H7 (cell line): ENCODE data around the gene NUDT3. TPM values are rescaled to one million over a fixed set of nuclear protein-coding genes. Genes with fewer than 3 reads are reported as not detected.
A peak's percentile ranks its signal among the peaks of the same experiment; 100 is the strongest.

Experiments used
- DNase-seq: peaks from one replicate; pipeline ENCODE4 v3.0.0; 2012
- H3K27me3 ChIP-seq: 2 replicates; pipeline ENCODE4 v1.6.0; 2011; ENCODE audit warnings: mild to moderate bottlenecking, low read length; ENCODE audit not compliant: control insufficient read depth, insufficient read depth
- H3K36me3 ChIP-seq: replicated peaks from 2 replicates; pipeline ENCODE4 v1.5.1; 2011; ENCODE audit warnings: low read length; ENCODE audit not compliant: control insufficient read depth, insufficient read depth
- H3K4me3 ChIP-seq: 2 replicates; pipeline ENCODE4 v1.5.1; 2011; ENCODE audit warnings: low read depth, mild to moderate bottlenecking, control low read depth, low read length, moderate library complexity; ENCODE audit not compliant: insufficient read depth
- total RNA-seq: library from RNA; depleted of rRNA; stranded (reverse); fragments of >200 nt; shearing (Covaris generic); gene quantifications from 2 replicates; pipeline ENCODE4 v1.2.3, GENCODE V29; 2014; rRNA removed

NUDT3 gene
- total RNA-seq = 28.0 and 32.3 TPM in 2 replicates

DNA sequence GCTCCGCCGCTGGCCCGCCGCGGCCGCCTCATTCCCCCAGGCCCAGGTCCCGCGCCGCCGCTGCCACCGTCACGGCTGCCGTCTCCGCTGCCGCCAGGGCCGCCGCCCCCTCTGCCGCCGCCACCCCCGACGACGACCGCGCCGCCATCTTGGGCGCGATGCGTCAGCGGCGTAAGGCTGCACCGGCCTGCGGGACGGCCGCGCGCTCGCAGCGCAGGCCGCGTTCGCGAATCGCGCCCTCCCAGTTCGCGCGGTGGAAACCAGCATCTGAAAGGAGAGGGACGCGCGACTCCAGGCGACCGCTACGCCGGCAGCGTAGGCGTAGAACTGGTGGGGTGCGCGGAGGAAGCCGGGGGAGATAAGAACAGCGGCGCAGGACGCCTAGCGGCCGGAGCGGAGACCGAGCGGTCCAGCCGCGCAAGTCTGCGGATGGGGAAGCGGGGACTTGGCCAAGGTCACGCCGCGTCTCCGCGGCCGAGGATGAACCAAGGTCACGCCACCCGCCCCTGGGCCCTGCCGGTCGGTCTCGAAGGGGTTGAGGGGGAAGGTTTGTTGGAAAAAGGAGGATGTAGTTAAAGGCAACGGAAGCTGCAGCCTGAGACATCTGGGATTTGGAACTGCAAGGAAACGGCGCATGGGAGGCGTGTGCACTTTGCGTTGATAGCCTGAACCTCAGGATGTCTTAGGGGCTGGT lies at the start of gene NUDT3:
NUDT3 (minus strand) TSS at position 173 of the 694 bp plus-strand sequence. CDS start 307 bp downstream, outside the sequence.
- H3K36me3 ChIP-seq = no peaks in the 10 kb centered on the region; the same call in 1 of the 2 replicates

DNA sequence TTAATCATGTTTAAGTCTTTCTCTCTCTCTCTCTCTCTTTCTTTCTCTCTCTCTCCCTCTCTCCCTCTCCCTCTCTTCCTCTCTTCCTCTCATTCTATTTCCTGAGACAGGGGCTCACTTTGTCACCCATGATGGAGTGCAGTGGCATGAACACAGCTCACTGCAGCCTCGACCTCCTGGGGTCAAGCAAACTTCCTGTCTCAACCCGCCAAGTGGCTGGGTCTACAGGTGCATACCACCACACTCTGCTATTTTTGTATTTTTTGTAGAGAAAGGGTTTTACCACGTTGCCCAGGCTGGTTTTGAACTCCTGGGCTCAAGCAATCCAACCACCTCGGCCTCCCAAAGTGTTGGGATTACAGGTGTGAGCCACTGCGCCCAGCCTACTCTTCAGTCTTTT lies 49.1 kb upstream of the NUDT3 start:
- DNase-seq = no peak
- Histone ChIP-seq H3K36me3 (no peaks in the 10 kb centered on the region), H3K4me3 (no peak overlapping the region), H3K27me3 (no peaks in the 10 kb centered on the region)

More for the DNA sequence above, at the start of gene NUDT3:
- DNase-seq = peak; percentile 96
- H3K27me3 ChIP-seq = no peaks in the 10 kb centered on the region
- peak within 1 kb of the TSS; percentile 76 for H3K4me3 ChIP-seq

DNA sequence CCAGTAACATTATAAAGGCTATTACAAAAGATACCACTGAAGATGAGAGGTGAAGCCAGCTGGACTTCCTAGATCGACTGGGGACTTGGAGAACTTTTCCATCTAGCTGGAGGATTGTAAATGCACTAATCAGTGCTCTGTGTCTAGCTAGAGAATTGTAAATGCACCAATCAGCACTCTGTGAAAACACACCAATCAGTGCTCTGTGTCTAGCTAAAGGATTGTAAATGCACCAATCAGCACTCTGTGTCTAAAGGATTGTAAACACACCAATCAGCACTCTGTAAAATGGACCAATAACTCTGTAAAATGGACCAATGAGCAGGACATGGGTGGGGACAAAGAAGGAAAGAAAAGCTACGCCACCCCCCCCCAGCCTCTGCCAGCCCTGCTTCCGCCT lies 47.0 kb upstream of the NUDT3 start:
- no peak for DNase-seq

DNA sequence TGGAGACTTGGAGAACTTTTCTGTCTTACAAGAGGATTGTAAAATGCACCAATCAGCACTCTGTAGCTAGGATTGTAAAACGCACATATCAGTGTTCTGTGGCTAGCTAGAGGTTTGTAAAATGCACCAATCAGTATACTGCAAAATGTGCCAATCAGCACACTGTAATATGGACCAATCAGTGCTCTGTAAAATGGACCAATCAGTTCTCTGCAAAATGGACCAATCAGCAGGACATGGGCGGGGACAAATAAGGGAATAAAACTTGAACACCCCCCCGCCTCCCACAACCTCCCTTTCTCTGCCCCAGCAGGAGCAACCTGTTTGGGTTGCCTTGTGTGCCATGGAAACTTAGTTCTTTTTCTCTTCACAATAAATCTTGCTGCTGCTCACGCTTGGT lies 46.2 kb upstream of the NUDT3 start:
- Histone ChIP-seq H3K27me3 (no peaks in the 10 kb centered on the region), H3K36me3 (no peaks in the 10 kb centered on the region), H3K4me3 (no peak overlapping the region)
- DNase-seq = no peak

More for the DNA sequence above, 47.0 kb upstream of the NUDT3 start:
- Histone ChIP-seq H3K27me3 (no peaks in the 10 kb centered on the region), H3K4me3 (no peak overlapping the region), H3K36me3 (no peaks in the 10 kb centered on the region)

DNA sequence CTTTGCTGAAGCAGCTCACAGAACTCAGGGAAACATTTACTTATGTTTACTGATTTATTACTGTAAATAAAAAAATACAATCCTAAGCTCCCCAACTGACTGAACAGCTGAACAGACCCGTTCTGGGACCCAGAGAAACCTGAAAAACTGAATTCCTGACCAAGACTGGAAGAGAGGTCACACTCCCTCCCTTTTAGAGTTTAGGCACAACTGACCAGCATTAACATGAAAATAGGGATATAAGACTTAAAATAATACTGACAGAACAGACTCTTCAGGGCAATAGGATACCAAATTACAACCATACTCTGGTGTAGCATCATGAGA lies 45.1 kb upstream of the NUDT3 start:
- Histone ChIP-seq H3K27me3 (no peaks in the 10 kb centered on the region), H3K36me3 (no peaks in the 10 kb centered on the region), H3K4me3 (no peak overlapping the region)
- no peak for DNase-seq

DNA sequence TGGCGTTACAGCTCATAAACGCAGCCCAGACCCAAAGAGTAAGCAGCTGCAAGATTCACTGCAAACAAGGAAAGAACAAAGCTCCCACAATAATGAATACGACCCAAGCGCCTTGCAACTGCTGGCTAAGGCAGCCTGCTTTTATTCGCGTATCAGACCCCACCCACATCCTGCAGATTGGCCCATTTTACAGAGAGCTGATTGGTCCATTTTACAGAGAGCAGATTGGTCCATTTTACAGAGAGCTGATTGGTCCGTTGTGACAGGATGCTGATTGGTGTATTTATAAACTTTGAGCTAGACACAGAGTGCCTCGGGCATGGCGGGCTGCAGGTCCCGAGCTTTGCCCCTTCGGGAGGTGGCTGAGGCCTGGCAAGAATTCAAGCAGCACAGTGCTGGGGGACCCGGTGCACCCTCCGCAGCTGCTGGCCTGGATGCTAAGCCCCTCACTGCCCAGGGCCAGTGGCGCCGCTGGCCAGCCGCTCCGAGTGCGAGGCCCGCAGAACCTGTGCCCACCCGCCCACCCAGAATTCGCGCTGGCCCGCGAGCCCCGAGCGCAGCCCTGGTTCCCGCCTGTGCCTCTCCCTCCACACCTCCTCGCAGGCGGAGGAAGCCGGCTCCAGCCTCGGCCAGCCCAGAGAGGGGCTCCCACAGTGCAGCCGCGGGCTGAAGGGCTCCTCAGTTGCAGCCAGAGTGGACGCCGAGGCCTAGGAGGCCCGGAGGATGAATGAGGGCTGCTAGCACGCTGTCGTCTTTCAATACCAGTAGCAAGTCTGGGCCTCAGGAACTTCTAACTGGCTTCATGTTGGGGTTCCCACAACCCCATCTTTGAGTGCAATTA lies 44.6 kb upstream of the NUDT3 start:
- Histone ChIP-seq H3K36me3 (no peaks in the 10 kb centered on the region), H3K27me3 (no peaks in the 10 kb centered on the region), H3K4me3 (no peak overlapping the region)
- no peak for DNase-seq

- no peak for DNase-seq
- H3K27me3 ChIP-seq = no peaks in the 10 kb centered on the region
- no peak overlapping the region for H3K4me3 ChIP-seq
- no peaks in the 10 kb centered on the region for H3K36me3 ChIP-seq
Measured at GRCh38 chr6:34435916-34436315, 43.4 kb upstream of the NUDT3 start.

GRCh38 chr6:34425498-34426410 lies 33.3 kb upstream of the NUDT3 start, which contains the start of gene RPS10:
RPS10 (minus strand) TSS chr6:34426069; CDS start chr6:34425221, 848 bp downstream.
- DNase-seq = peak; percentile 99
- no peaks in the 10 kb centered on the region for H3K27me3 ChIP-seq
- peak within 1 kb of the TSS; percentile 82 for H3K4me3 ChIP-seq
- H3K36me3 ChIP-seq = peaks cover 34% of the 10 kb centered on the region

GRCh38 chr6:34425132-34425497 lies 32.6 kb upstream of the NUDT3 start:
- Histone ChIP-seq H3K36me3 (peaks cover 37% of the 10 kb centered on the region), H3K4me3 (peak overlapping the region; percentile 82)
- no peak for DNase-seq

DNA sequence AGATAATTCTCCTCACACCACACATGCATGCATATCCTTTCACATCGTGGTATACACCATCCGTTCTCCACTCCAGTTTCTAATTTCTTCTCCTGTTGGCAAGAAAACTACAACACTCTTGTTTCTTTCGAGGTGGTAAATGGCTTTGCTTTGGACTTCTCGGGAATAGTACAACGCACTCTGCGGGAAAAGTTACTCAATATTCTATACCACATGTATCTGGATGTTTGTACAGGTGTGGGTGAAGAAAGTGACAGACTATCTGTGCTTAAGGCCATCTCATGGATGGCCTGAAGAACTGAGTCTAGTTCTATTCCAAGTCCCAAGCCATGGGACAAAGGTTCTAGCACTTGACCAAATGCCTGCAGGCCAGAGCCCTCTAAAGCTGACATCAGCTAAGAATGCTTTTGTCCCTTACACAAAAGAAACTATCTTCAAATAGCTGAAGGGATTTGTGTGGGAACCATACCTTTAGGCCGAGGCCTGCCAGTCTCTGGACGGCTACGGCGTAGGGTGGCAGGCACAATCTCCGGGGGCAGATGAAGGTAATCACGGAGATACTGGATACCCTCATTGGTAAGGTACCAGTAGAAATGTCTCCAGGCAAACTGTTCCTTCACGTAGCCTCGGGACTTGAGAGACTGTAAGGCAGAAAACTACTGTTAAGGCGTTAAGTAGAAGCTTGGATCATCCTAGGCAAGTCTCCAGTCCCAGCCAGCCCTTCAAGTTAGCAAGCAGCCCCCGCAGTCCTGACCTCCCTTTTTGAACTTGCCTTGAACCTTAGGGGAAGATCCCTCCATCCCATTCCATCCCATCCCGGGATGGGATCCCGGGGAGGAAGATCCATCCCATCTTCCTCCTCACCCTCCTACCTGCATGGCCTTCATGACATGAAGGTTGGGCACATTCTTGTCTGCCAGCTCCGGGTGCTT lies 32.0 kb upstream of the NUDT3 start:
- DNase-seq = no peak
- peaks cover 41% of the 10 kb centered on the region for H3K36me3 ChIP-seq

More at GRCh38 chr6:34425132-34425497, 32.6 kb upstream of the NUDT3 start:
- no peaks in the 10 kb centered on the region for H3K27me3 ChIP-seq

DNA sequence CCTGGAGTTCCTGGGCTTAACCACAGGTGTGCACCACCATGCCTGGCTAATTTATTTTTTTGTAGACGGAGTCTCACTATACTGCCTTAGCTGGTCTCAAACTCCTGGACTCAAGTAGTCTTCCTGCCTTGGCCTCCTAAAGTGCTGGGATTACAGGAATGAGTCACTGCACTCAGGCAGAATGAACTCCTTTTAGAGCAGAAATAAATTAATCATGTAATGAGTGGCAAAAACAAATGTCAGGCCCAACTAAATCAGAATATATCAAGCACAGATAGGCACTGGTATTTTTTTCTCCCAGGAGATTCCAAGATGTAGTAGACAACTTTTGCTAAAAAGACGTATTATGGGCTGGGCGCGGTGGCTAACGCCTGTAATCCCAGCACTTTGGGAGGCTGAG lies 30.8 kb upstream of the NUDT3 start:
- no peaks in the 10 kb centered on the region for H3K27me3 ChIP-seq
- H3K36me3 ChIP-seq = peaks cover 46% of the 10 kb centered on the region
- H3K4me3 ChIP-seq = no peak overlapping the region
- no peak for DNase-seq

More for the DNA sequence above, 32.0 kb upstream of the NUDT3 start:
- H3K4me3 ChIP-seq = peak overlapping the region; percentile 82
- no peaks in the 10 kb centered on the region for H3K27me3 ChIP-seq

GRCh38 chr6:34418367-34418766 lies 25.9 kb upstream of the NUDT3 start:
- Histone ChIP-seq H3K27me3 (no peaks in the 10 kb centered on the region), H3K36me3 (peaks cover 50% of the 10 kb centered on the region), H3K4me3 (no peak overlapping the region)
- DNase-seq = no peak

GRCh38 chr6:34416877-34417371 lies 24.5 kb upstream of the NUDT3 start:
- Histone ChIP-seq H3K36me3 (peaks cover 36% of the 10 kb centered on the region), H3K4me3 (no peak overlapping the region), H3K27me3 (no peaks in the 10 kb centered on the region)
- DNase-seq = no peak
